HG03139 (cell line): ENCODE results near the gene PELI2.

Experiments
- ATAC-seq: cut with Tn5 transposase; IDR thresholded peaks from one replicate; pipeline ENCODE4 v1.9.1; 2021; ENCODE audit not compliant: unreplicated experiment

Gene PELI2

DNA sequence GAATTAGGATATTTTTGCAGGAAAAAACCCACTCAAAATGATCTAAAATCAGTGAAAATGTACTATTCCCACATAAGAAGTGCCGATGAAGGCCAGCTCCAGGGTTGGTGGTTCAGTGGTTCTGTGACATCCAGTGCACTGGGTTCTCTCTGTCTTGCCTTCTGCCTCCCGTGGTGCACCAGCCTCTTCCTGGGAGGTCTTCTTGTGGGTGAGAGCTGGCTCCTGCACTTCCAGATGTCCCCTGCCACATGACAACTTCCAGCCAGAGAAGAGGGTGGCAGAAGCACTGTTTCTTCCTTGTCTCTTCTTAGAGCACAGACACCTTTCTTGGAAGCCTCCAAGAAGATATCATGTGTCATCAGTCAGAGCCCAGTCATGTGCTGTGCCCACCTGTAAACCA lies 170.9 kb downstream of the PELI2 start:
- ATAC-seq = no peak

DNA sequence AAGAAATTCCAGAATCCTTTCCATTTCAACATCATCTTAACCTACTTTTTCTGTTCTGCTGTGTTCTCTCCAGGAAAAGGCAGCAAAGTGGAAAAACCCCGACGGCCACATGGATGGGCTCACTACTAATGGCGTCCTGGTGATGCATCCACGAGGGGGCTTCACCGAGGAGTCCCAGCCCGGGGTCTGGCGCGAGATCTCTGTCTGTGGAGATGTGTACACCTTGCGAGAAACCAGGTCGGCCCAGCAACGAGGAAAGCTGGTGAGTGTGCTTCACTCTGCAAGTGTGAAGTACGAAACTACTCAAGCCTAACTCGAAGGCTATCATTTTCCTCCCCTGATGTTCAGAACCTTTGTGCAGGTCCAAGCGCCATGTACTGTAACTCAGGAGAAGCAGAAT lies 172.0 kb downstream of the PELI2 start:
- ATAC-seq = no peak

DNA sequence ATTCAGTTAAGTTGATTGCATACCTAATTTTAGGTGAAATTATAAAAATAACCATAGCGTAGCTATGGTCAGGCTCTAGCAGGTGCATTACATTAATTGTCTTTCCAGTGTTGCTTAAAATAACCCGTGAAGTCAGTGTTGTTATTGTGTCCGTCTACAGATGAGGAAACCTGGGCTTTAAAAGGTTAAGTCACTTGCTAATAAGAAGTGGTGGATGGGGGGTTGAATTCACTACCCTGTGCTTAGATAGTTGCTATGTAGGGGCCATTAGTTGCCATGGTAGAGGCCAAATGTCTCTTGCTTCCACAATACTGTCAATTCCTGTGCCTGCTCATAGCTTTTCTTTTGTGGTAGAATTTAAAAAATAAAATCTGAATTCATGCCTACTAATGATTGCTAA lies 174.8 kb downstream of the PELI2 start:
- no peak for ATAC-seq

DNA sequence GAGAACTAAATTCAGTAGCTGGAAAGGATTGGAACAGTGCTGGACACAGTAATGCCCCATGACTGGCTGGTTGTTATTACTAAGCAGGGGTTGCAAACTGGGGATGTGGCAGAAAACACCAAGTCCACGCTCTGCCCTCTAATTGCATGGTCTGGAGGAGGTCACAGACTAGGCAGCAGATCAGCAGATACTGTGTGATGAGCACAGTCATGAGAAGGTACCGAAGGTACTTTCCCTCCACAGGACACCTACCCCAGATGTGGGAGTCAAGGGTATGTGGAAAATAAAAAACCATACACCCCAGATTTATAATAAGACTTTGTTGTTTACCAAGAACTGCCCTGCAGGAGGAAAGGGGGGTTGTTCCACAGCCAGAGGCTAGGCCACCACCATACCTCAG lies 175.3 kb downstream of the PELI2 start:
- ATAC-seq = no peak

DNA sequence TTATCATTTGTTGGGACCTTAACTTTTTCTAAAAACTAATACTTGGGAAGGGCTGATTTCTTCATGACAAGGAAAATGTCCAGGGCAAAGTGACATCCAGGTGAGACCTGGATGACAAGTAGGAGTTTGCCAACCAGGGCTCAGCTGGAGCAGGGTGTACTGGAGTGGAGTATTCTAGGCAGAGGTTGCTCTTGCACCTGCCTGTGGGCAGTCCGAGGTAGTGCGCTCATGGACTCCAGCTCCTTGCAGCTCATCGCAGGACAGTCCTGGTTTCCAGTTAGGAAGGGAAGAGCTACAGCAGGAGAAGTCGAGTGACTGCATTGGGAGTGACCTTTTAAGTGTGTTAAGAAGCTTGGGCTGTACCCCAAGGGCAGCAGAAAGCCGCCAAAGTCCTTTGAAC lies 175.9 kb downstream of the PELI2 start:
- ATAC-seq = no peak

DNA sequence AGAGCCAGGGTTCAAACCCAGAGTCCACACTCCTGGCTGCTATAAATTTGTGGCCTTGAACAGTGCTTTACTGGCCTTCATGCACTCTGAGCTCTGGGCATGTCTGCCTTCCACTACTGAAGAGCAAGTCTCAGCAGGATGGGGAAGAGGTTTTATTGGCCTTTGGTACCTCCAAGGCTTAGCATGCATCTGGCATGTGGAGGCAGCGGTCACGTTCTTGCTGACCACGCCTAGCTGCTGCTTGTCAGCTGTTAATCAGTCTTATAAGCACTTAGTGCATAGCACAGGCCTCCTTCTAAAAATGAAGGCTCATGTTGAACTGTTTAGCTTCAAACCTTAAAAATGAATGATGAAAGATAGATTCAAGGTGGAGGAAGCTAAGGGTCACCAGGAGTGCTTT lies 177.5 kb downstream of the PELI2 start:
- ATAC-seq = no peak

DNA sequence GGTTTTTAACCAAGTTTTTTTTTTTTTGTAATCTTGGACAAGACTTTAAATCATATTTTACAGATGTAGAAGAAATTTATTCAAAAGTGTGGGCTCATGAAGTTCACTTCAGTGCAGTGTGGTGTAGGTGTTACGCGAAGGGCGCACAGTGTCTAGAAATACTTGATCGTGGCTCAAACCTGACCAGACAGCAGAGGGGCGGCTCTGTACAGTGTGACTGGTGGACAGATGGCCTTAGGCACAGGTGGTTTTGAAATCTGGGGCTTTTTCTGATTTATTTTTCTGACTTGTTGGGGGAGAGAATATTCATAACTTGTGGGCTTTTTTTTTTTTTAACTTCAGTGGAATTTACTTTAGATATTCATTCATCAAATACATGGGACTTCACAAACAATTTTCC lies 179.2 kb downstream of the PELI2 start:
- ATAC-seq = no peak

DNA sequence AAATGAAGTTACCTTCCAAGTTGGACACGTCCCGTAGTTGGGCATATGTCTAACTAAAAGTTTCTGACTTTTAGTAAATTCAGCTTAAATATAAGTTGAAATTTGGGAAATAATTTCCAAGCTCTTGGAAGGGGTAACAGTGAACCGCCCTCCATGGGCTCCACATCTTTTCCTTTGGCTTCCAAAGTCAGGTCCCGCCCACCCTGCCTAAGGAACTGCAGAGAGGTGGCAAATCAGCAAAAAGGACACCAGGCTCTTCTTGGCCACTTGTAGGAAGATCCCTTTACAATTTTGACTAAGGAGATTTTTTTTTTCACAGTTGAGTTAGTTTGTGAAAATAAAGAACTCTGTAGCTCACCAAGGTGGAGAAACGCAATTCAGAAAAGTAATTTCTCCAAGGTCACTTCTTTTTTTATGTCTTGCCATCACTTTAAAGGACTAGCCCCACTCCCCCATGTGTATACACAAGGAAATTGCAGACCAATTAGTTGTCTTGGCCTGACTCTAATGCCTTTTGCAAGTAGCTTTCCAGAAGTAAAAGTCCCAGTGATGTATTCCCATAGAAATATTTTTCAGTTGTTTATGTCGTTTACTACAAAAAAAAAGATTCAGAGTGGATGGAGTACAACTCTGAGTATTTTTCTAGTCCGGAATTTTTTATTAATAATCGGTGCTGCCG lies 181.2 kb downstream of the PELI2 start:
- no peak for ATAC-seq

DNA sequence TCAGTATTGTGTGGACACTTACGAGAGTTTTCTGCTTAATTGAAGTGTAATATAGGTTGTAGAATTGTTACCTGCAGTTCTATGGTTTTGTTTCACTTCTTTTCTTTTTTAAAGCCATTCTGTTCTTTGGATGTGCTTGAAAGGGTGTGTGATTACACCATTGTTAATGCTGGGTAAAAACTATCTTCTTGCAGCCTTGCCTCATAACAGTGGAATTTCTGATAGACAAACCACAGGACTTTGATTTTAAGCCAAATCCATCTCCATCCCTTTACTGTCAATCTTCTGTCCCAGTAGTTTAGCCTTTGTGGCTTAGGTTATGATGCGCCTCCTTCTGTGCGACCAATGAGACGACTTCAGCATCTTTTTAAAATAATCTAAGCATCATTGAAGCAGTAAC lies 182.3 kb downstream of the PELI2 start:
- no peak for ATAC-seq

DNA sequence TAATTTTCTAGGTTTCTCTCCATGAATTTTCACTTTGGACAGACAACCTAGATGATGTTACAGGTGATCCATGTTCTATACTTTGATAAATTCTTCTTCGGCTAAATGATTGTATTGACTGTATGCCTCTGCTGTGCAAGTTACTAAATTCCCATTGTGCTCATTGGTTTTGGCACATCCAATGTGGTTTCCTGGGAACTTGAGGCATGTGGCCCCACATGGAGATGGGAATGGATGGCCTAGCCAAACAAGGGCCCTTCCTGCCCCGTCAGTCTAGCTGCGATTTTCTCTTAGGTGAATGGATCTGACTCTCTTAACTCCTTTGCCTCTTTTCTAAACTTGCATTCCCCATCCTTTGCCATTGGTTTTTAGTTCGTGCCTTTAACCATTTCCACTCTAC lies 186.2 kb downstream of the PELI2 start:
- ATAC-seq = no peak

DNA sequence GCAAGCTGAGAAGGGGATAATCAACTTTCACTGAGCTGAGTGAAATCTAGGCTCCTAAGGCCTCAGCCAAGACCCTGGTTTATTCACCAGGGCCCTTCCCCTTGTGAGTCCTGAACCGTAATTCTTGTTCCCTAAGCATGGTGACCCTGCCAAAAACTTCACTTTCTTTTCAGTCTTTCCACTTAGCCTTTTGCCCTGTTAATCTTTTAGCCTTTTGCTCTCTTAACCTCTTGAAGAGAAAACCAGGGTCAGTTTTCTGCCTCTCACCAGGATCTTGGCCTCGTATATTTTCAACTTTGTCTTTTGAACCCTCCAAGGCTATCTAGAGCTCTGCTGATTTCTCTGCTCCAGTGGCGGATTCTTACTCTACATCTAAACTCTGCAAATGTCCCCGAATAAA lies 191.0 kb downstream of the PELI2 start:
- ATAC-seq = no peak

DNA sequence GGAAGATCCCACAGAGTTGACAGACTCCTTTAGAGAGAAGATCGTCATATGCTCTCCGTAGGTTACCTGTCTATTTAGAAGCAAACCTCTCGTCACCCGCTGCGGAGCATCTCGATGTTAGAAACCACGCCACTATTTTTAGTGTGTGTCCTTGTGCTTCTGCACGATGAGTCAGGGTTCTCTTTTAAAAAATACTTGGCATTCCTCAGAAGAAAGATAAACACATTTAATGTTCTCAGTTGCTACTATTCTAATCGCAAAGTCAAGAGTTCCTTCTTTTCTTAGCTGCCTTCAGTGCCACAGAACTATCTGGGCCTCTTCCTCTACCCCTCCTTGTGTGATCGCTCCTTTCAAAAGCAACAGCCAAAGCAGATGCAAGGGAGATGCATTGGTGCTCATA lies 192.4 kb downstream of the PELI2 start:
- ATAC-seq = no peak

DNA sequence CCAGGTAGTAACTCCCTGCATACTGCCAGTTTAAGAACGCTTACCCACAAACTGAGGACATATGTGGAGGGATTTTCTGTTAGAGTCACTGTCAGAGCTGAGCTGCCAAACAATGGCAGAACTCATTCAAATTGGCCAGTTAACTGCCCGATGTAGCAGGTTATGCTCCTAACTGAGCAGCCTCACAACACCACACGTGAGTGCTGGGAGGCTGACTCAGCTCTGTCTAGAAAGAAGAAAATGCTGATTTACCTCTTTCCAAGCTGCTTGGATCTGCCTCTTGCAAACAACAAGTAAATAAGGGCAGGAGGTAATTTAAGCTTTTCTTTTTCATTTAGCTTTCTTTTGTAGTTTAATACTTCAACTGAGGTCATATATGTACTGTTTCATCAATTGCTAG lies 195.6 kb downstream of the PELI2 start:
- no peak for ATAC-seq

DNA sequence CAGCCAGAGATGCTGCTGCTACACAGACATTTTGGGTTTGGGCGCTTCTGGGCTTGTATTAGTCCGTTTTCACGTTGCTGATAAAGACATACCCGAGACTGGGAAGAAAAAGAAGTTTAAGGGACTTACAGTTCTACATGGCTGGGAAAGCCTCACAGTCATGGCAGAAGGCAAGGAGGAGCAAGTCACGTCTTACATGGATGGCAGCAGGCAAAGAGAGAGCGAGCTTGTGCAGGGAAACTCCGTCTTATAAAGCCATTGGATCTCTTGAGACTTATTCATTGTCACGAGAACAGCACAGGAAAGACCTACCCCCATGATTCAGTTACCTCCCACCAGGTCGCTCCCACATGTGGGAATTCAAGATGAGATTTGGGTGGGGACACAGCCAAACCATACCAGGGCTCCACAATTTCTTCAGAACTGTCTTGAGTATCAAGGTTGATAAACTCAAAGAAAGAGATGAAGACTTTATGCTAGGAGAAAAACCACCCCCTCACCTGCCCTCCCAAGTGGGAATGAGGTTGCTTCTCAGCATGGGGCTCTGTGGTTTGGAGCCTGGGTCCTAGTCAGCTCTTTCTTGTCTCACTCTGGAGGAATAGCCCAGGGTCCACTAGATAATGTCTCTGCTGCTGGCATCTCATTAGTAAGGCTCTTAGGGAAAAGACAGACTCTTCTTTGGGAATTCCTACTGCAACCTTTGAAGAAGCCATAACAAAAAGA lies 200.3 kb downstream of the PELI2 start:
- no peak for ATAC-seq

DNA sequence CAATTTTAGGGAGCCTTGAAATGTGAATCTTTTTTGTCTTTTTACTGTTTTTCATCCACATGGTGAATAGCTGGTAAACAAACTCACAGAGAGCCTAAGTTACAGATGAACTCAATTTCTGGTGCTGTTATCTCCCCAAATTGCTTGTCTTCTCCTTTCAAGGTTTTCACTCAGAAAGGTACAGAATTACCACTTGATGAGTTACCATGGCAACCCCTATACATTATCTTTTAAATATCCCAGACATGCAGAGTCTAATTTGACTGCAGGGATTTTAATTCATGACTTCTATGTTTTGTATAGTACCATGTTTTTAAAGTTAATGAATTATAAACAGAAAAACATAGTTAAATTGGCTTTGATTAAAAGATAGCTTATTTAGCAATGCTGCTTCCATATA lies 203.7 kb downstream of the PELI2 start:
- ATAC-seq = no peak

DNA sequence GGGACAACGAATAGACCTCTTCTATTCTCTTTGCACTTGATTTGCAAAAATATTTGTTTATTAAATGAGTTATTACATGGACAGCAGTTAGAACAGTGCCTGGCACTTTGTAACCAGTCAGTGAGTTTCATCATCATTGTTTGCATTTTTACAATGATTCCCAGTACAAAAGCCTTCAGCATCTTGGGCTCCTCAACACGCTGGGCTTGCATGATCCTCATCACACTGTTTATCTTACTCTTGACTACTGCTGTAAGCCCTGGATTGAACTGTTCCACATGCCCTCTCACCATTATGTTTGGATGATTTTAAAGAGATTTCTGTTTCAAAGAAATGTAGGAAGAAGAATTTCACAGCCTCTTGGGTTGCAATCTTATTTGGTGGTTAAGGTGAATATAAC lies 204.3 kb downstream of the PELI2 start:
- ATAC-seq = no peak

DNA sequence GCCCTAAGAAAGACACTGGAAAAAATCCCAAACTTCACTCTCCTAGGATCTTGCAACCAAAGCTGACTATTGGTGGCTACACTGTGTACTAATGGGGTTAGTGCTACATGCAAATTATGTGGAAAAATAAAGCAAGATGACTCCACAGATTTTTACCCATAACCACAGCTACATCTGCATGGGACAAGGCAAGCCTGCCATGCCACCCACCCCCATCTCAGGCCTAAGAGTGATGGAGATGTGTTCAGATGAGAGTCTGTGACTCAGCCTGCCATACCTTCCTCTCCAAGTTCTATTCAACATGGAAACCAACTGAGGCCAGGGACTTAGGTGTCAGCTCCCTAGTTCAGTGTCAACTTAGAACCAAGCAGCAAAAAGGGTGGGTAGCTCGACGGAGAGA lies 206.2 kb downstream of the PELI2 start:
- no peak for ATAC-seq

DNA sequence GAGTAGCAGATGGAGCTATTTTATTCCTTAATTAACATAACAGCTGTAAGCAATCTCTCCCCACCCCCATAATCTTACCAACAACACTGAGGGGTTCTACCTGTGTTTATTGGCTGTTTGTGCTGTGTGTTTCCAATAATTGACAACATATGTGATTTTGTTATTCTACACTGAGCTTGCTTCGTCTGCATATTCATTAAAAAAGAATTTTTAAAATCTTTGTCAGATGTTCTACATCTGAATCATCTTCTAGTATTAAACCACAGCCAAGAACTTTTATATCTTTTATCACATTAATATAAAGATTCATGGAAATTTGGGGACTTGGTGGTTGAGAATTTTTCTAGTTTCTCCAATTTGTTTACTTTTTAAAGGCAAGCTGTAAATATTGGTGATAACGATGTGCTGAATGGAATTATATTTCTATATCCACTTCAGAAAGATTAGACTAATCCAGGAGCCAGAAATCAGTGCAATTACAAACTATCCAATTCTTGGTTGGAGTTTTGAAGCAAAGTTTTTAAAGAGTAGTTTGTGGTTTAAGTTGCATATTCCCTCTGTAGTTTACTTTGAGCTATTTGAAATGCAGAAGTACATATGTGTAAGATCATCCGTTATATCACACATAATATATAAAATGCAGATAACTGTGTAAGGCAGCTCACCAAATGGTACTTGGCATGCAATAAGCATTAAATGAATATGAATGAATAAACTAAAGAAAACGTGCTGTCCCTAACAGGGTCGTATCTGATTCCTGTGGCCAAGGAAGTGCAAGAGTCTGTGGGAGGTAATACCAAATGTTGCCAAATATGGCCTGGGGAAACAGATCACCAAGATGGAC lies 206.9 kb downstream of the PELI2 start:
- ATAC-seq = no peak

DNA sequence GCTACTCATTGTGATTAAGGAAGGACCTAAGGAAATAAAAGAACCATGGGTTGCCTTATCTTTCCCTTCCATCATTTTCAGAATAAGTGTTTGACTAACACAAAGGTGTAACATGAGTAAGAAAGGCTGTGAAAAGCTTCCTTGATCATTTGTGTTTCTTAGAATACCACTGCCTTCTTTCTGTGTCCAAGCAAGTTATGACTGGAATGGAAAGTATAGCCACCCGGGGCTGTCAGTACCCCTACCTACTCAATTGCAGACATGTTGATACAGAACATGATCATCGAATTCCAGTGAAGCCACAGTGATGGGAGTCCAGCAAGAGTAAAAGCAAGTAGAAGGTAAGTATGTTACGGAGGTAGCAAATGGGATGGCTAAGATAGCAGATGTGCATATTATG lies 209.8 kb downstream of the PELI2 start:
- no peak for ATAC-seq

DNA sequence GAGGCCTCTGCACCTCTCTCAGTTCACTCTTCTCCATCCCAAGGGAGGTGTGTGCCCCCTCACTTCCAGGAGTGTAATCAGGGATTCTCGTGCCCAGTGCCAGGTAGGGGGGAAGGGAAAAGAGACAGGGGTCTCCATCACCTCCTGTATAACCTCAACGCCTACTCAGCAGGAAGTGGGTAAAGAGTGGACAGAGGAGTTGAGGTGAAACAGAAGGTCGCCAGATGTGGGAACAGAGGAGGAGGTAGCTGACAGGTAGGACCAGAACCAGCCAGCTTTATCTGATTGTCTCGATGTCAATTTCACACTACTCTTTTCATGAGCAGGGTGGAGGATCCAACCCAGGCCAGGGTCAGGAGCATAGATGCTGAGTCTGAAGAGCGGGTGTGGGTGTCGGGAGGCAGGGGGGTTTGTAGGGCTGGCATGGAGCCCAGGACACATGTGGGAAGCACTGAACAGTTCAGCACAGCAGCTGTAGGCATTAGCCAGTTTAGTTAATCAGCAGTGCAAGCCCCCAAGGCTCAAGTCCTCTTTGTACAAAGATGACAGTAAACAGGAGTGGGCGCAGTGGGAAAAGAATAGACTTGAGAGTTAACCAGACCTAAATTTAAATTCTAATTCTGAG lies 213.5 kb downstream of the PELI2 start:
- no peak for ATAC-seq
